ENCODE data around the gene FLII.
"Not testable (repeated sequence)": the region's sequence is repeated elsewhere in the genome, so short reads cannot be mapped to it uniquely, and the experiment has no call there.

Gene FLII

DNA sequence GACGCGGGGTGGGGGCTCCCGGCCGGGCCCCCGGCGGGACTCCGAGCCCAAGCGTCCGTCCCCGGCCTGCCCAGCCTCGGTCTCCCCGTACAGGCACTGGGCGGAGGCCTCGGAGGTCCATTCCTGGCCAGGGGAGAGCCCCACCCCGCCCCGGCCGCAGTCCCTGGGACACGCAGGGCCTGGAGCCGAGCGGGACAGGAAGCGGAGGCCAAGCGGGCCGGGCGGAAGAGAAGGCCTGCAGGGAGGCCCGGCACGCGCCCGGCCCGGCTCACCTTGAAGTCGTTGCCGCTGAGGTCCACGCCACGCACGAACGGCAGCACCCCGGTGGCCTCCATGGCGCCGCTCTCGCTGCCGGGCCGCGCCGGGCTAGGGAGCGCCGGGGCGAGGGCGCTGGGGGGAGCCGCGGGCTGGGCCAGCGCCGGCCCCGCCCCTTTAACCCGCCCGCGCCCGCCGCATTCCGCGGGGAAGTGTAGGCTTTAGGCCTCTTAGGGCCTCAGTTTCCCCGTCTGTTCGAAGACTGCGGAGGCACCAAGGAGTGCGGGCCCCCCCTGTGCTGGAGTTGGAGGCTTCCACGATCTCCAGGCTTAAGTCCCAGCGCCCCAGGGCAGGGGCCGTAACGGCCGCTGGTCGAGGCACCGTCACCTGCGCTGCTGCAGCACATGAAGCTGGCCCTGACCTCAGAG, at the start of gene FLII:
FLII (minus strand) TSS at position 383 of the 683 bp plus-strand sequence; CDS start at position 335, 48 bp downstream.
- no peak for FAIRE-seq

DNA sequence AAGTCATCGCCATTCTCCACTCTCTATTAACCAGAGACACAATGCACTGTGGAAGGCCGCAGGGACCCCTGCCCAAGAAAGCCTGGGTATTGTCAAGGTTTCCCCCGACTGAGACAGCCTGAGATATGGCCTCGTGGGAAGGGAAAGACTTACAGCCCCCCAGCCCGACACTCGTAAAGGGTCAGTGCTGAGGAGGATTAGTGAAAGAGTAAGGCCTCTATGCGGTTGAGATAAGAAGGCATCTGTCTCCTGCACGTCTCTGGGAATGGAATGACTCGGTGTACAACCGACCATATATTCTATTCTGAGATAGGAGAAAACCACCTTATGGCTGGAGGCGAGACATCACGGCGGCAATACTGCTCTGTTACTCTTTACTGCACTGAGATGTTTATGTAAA, 44.7 kb upstream of the FLII start:
- FAIRE-seq: not testable (repeated sequence)

DNA sequence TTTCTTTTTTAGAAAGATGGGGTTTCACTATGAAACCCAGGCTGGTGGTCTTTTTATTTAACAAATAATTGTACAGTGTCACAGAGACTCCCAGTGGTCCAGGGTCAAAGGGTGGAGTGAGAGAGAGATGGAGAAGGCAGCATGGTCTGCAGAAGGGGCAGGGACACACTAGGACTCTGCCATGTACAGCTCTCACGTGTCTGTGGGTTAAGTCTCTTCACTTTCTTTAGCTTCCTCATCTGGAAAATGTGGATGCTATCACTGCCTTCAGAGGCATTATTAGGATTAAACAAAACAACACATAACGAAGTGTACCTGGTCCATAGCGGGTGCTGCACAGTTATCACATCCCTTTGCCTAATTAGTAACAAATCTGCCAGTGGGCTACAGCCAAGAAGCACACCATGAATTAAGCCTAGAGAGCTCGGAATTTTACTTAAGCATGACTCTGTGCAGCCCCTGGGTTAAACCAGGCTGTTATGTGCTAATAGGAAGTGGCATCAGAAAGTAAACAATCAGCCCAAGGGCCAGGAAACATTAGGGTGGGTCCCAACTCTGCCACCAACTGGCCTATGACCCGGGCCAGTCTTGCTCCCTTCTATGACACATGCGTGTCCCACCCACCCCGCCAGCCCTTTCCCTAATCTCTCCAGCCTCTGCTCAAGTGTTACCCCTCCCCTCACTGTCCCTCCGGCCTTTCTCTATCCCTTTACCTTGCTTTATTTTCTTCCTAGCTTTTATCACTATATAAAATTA, 42.4 kb upstream of the FLII start:
- FAIRE-seq: no peak

DNA sequence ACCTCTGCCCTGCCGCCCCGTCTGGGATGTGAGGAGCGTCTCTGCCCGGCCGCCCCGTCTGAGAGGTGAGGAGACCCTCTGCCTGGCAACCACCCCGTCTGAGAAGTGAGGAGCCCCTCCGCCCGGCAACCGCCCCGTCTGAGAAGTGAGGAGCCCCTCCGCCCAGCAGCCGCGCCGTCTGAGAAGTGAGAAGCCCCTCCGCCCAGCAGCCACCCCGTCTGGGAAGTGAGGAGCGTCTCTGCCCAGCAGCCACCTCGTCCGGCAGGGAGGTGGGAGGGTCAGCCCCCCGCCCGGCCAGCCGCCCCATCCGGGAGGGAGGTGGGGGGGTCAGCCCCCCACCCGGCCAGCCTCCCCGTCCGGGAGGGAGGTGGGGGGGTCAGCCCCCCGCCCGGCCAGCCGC, 39.5 kb upstream of the FLII start:
- not testable (repeated sequence) for FAIRE-seq

DNA sequence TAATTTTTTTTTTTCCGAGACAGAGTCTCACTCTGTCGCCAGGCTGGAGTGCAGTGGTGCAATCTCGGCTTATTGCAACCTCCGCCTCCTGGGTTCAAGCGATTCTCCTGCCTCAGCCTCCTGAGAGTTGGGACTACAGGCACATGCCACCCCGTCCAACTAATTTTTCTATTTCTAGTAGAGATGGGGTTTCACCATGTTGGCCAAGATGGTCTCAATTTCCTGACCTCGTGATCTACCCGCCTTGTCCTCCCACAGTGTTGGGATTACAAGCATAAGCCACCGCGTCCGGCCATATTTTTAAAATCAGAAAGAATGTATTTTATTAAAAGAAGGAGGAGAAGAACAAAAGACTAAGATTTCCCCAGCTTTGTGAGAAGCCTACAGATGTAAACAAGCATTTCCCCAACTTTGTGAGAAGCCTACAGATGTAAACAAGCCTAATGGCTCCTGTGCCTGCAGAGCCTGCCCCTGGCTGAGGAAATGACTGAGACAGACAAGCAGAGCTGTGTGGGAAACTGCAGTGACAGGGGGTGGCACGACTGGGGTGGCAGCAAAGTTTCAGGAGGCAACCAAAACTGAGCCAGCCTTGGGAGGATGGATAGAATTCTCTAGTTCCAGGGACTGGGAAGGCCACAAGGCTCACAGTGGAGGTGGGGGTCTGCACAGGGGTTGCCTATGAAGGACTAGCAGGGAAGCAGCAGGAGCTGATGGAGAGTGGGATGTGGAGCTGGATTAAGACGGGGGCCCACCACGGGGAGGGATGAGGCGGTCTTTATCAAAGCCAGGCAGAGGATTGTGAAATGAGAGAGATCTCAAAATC, 33.4 kb upstream of the FLII start:
- no peak for FAIRE-seq

DNA sequence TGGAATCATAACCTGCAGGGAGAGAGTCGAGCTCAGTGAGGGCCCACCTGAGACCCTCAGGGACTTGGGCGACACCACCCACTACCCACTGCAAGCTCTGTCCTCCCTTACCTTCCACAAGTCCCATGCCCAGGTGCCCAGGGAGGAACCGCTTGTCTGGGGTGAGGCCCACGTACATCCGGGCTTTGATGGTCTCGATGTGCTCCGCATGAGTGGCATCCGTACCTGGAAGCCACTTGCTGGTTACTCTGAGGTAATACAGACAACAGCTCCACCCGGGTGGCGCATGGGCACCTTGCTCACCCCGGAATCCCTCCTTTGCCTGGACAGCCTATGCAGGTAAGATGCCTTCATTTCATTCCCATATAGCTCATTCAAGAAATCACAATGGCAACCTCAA, 26.8 kb upstream of the FLII start:
- no peak for FAIRE-seq

DNA sequence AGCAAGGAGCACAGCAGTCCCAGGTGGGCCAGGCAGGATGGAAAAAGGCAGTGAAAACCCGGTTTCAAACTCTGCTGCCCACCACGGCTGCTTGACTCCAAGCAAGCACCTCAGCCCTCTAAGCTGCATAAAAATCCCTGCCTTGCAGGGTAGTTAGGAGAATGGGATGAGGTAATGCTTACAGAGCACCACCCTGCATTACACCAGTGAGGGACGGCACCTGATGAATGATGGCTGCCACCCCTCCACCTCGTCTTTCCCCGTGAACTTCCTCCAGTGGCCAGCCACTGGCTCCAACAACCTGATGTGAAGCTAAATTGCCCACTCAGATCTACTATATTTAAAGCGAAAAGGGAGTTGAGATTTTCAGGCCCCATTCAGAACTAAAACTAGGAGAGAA, 23.2 kb upstream of the FLII start:
- no peak for FAIRE-seq

DNA sequence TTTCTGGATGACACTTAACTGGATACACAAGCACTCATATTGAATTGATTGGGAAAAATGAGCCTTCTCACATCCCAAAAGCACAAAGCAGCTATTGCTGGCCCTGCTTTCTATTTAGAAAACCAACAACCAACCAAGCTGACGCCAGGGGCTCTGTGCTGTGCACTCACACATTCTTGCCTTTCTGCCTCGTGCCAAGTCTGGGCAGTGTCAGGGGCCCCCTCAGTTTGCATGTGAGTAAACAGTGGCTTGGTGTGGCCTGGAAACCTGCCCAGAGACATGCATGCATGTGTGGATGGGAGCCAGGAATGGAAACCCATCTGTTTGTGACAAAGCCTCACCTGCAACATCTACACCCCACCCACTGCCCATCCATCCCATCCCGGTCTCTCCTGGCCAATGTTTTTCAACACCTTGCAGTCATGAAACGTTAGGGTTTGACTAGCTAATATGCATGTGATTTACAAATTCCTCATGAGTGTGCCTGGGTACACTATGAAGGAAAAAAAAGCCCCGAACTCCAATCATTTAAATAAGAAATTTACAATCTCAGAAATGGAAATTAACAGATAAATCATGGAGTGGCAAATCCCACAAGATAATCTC, 22.3 kb upstream of the FLII start:
- no peak for FAIRE-seq

DNA sequence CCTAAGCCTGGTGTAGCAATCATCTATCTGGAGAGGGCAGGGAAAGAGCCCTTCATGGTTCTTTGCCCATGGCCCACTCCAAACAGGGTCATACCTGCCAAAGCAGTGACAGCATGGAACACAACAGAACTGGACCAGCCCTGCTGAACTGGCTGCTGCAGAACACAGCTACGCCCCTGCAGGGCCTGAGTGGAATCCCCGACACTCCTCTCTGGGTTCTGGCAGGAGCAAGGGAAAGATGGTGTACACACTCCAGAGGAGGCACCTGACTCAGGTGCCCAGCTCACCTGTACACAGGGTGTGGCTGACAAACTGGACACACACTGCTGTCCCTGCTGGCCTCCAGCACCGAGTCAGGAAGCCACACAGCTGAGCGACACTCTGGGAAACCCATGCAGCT, 21.7 kb upstream of the FLII start:
- FAIRE-seq: no peak

DNA sequence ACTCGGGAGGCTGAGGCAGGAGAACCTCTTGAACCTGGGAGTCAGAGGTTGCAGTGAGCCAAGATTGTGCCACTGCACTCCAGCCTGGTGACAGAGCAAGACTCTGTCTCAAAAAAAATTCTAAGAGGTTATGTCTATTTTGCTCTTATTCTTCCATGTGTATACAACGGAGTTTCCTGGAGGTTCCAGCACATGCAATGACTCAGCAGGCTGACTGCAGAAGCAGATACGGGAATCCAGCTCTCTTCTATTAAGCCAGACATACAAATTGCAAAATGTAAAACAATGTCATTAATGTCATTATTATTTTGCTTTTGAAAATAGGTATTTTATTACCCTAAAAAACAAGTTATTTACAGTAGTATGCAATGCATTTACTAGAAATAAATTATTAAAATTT, 20.3 kb upstream of the FLII start:
- no peak for FAIRE-seq

DNA sequence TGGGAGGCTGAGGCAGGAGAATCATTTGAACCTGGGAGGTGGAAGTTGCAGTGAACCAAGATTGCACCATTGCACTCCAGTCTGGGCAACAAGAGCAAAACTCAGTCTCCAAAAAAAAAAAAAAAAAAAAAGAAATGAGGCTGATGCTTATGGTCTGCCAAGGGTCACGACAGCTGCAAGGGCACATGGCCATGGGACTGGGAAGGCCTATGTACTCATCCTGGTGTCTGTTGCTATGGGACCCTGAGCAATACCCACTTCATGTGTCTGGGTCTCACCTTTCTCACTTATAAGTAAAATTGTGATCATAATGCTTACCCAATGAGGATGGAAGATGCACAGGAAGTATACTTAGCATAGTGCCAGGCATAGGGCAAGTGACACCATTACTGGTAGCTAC, 18.5 kb upstream of the FLII start:
- no peak for FAIRE-seq

DNA sequence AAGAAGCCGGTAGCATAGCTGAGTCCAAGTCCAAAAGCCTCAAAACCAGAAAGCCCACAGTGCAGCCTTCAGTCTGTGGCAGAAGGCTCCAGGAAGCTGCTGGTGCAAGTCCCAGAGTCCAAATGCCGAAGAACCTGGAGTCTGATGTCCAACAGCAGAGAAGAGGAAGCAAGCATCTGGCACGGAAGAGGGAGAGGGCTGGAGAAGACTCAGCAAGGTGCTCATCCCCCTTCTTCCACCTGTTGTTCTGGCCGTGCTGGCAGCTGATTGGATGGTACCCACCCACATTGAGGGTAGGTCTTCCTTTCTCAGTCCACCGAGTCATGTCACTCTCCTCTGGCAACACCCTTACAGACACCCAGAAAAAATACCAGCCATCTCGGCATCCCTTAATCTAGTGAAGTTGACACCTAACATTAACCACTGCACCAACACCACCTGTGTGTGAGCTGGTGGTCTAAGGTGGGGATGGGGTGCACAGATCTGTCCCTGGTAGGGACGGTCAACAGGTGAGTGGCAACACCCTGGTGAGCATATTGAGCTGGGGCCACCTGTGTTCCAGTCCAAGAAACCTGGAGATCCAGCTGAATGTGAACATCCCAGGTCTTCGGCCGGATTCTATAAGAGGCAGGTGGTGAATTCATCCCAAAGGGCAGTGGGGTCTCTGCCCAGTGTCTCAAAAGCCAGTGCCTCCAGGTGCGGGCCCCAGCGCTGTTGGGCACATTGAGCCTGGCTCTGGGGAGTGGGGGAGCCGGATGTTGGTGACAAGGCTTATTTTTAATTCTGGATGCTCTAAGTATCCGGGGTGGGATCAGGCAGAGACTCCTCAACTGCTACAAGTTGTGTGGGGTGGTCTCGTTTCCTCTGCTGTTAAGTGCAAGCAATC, 11.8 kb upstream of the FLII start:
- no peak for FAIRE-seq

DNA sequence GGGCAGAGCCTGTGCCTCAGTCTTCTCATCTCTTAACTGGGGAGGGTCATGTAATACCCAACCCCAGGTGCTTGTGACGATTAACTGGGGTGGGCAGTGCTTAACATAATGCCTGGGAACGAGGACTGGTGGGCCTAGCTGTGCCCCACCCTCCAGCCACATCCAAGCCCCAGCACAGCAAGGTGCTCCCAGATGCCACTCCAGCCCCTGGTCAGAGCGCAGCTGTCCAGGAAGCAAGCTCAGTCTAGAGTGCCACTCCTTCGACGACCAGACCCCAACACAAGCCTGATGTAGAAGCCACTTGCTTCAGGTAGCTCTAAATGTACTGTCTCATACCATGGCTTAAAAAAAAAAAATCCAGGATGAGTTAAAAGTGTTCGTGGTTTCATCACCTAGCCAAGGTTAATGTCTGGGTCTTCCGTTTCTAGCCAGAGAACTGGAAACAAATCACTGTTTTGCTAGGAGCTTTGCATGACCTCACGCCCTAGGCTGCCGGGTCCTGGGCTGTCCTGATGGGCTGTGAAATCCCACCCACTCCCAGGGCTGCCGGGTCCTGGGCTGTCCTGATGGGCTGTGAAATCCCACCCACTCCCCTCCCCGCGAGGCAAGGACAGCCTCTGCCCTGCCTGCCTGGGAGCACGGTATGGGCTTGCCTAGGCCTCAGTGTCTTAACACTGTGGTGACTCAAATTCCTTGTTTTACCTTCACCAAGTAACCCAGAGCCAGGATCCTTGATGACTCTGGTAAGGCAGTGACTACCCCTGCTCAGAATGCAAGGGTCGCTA, 9.6 kb upstream of the FLII start:
- FAIRE-seq: no peak

DNA sequence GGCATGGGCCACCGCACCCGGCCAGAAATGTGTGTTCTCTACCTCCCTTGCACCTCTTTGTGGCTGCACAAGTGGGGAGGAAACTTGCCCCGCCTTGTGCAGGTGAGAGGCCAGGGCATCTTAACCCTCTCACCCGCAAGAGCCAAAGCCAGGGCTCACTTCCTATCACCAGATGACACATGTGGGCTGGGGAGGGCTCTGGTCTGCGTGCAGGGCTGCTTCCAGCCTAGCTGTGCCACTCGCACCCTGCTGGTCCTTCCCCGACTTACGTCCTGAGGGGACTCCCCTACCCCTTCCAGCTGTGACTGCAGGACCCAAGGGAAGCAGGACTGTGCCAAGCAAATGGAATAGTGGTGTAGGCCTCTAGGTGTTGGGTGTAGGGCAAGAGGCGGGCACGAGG, 8.8 kb upstream of the FLII start:
- no peak for FAIRE-seq

DNA sequence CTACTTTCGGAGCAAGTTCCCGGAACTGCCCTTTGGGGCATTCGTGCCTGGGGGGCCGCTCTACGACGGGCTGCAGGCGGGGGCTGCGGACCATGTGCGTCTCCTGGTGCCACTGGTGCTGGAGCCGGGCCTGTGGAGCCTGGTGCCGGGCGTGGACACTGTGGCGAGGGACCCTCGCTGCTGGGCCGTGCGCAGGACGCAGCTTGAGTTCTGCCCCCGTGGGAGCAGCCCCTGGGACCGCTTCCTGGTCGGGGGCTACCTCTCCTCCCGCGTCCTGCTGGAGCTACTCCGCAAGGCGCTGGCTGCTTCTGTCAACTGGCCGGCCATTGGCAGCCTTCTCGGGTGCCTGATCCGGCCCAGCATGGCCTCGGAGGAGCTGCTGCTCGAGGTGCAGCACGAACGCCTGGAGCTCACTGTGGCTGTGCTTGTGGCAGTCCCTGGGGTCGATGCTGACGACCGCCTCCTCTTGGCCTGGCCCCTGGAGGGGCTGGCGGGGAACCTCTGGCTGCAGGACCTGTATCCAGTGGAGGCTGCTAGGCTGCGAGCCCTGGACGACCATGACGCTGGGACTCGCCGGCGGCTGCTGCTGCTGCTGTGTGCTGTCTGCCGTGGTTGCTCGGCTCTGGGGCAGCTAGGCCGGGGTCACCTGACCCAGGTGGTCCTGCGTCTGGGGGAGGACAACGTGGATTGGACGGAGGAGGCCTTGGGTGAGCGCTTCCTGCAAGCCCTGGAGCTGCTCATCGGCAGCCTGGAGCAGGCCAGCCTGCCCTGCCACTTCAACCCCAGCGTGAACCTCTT, 5.5 kb upstream of the FLII start:
- no peak for FAIRE-seq

DNA sequence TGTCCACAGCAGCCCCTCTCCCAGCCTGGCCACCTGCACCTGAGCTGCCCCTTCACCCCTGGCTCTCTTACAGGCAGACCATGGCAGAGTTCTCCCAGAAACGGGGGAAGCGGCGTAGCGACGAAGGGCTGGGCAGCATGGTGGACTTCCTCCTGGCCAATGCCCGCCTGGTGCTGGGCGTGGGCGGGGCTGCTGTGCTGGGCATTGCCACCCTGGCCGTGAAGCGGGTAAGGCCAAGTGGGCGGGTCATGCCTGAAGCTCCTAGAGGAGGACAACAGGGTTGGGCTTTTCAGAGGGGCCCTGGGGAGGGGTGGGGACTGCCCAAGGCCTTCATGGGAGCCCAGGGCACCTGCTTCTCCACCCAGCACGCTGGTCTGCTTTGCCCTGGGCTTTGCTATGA, 4.1 kb upstream of the FLII start:
- no peak for FAIRE-seq

DNA sequence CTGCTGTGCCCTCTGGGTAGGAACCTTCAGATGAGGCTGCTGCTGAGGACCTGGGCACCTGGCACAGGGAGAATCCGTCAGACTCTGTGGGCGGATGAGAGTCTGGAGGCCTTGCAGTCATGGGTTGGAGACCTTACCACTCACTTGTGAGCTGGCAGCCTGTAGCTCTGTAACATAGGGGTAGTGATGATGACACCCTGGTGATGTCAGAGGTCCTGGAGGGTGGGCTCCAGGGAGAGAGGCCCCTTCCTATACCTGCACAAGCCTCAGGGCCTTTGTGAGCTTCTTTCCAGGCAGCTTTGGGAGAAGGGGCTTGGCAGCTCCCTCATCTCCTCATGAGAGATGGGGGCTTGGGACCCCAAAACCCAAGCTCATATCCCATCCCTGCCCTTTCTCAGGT, 3.6 kb upstream of the FLII start:
- FAIRE-seq: no peak

DNA sequence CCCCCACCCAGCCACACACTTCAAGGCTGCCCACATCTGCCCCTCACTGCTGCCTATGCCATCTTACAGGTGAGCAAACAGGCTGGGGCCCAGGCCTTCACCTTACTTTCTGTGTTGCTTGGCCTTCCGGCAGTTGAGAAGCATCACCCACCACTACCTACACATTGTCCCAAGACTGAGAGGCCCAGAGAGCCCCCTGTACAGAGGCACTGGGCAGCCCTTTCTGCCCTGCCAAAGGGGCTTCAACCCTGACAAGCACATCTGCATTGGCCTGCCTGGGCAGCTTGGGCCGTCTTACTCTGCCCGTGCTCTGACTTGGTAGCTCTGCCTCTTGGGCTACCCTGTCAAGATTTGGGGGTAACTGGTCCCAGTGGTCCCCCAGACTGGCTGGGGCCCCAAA, 3.1 kb upstream of the FLII start:
- no peak for FAIRE-seq

DNA sequence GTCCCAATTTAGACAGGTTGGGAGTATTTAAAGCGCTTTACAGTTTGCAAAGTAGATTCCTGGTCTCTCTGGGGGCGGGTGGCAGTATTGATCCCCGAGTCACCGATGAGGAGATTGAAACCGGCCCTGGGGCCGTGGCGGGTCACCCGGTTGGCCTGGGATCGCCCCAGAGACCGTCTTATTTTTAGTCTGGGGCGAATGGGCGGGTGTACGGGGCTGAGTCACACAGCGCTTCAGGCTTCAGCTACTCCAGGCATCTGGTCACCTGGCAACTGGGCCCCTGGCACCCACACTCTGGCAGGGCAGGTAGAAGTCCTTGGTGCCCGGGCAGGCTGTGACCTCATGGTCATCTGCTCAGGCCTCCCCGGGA, 2.6 kb upstream of the FLII start:
- FAIRE-seq: no peak

DNA sequence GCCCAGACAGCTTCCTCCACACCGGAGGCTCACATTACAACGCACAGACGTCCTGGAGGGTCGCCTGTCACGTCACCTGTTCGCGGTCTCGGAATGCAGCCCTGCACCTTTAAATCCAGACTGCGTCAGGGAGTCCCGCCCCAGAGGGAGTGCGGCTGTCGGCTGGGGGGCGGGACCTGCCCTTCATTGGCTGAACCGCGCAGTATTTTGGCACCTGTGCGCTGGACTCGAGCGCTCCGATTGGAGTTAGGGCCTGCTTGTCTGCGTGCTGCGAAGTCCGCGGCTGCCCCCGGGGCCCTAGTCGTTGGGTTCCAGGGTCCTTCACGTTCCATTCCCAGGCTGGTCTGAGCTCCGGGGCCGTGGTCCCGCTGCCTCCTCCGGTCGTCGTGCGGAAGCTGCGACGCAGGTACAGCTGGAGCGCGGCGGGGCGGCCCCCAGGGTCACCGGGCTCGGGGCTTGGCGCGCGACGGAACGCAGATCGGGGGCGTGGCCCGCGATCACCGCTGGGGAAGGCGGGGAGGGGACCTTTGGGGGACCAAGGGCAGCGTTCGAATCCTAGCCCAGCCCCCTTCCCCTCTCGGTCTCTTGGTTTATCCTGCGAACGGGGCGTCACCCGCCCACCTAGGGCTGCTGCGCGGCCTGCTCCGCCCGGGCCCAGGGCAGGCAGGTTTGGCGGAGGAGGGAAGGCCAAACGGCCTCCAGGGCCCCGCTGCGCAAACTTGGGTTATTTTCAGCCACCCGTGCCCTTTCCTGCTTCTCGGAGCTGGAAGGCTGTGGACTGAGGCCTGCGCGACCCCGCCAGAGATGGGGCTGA, 2.0 kb upstream of the FLII start, which contains the start of gene MIEF2:
MIEF2 (plus strand) TSS at position 331 of the 814 bp plus-strand sequence. CDS start 2,059 bp downstream, outside the sequence.
- peak; percentile 93 for FAIRE-seq
